GM21528 (cell line): ENCODE results near the gene CBLN4.

Experiments used
- ATAC-seq: cut with Tn5 transposase; IDR thresholded peaks from one replicate; pipeline ENCODE4 v1.9.1; 2021; ENCODE audit warnings: mild to moderate bottlenecking, moderate library complexity; ENCODE audit not compliant: unreplicated experiment, low FRiP score

CBLN4 gene

GRCh38 chr20:55947701-55948100, 57.6 kb downstream of the CBLN4 start:
- no peak for ATAC-seq
